Keratinocyte (primary cell): ENCODE measurements around the gene KLHL3. TPM values are rescaled to one million over a fixed set of nuclear protein-coding genes. Genes with fewer than 3 reads are reported as not detected.

Experiments
- DNase-seq: peaks from one replicate; pipeline ENCODE4 v3.0.0-alpha.2; 2011; ENCODE audit warnings: low read depth, missing footprints, low spot score
- FAIRE-seq: peaks from 2 replicates; lab custom pipeline; 2011; peaks lifted over from hg19 to GRCh38; lab: Jason Lieb, UNC
- H2AFZ ChIP-seq: 2 replicates; pipeline ENCODE4 v1.6.0; 2012; ENCODE audit warnings: low read length, control low read depth, inconsistent platforms; ENCODE audit not compliant: control insufficient read depth
- H3K27ac ChIP-seq: 2 replicates; pipeline ENCODE4 v1.5.1; 2011; ENCODE audit warnings: low read length; ENCODE audit not compliant: control insufficient read depth, insufficient read depth
- H3K27me3 ChIP-seq: 3 replicates; pipeline ENCODE4 v1.6.0; 2011; ENCODE audit warnings: low read length; ENCODE audit not compliant: control insufficient read depth, insufficient read depth; ENCODE audit errors: extremely low read depth
- H3K36me3 ChIP-seq, 2 experiments: 2 replicates in 1 of 2; 3 replicates in 1 of 2; pipeline ENCODE4 v1.5.1; 2011; ENCODE audit warnings: low read length in 2 of 2, mild to moderate bottlenecking in 1 of 2; ENCODE audit not compliant: control insufficient read depth in 2 of 2, insufficient read depth in 2 of 2; ENCODE audit errors: extremely low read depth in 1 of 2
- H3K4me1 ChIP-seq: 3 replicates; pipeline ENCODE4 v1.5.1; 2011; ENCODE audit warnings: low read length; ENCODE audit not compliant: control insufficient read depth, insufficient read depth; ENCODE audit errors: extremely low read depth
- H3K4me2 ChIP-seq: 3 replicates; pipeline ENCODE4 v1.6.0; 2011; ENCODE audit warnings: low read depth, low read length; ENCODE audit not compliant: control insufficient read depth, insufficient read depth; ENCODE audit errors: extremely low read depth
- H3K4me3 ChIP-seq, 3 experiments: fragments of 200-600 bp in 1 of 3; sonication (generic) in 1 of 3; 2 replicates in 2 of 3; 3 replicates in 1 of 3; pipeline ENCODE4 v1.5.1; 2011 to 2016; ENCODE audit warnings: low read length in 3 of 3, mild to moderate bottlenecking in 3 of 3, control low read depth in 2 of 3, inconsistent platforms in 1 of 3, low read depth in 1 of 3, mixed read lengths in 1 of 3, mixed run types in 1 of 3, moderate library complexity in 1 of 3; ENCODE audit not compliant: control insufficient read depth in 2 of 3, insufficient read depth in 2 of 3; ENCODE audit errors: extremely low read depth in 1 of 3
- H3K79me2 ChIP-seq: 2 replicates; pipeline ENCODE4 v1.6.0; 2012; ENCODE audit warnings: low read length; ENCODE audit not compliant: control insufficient read depth, insufficient read depth
- H3K9ac ChIP-seq: 3 replicates; pipeline ENCODE4 v1.6.0; 2011; ENCODE audit warnings: low read length; ENCODE audit not compliant: control insufficient read depth, insufficient read depth; ENCODE audit errors: extremely low read depth
- H3K9me1 ChIP-seq: 3 replicates; pipeline ENCODE4 v1.6.0; 2011; ENCODE audit warnings: low read length; ENCODE audit not compliant: control insufficient read depth, insufficient read depth; ENCODE audit errors: extremely low read depth
- H3K9me3 ChIP-seq: 2 replicates; pipeline ENCODE4 v1.5.1; 2012; ENCODE audit warnings: low read depth, low read length; ENCODE audit not compliant: control insufficient read depth
- H4K20me1 ChIP-seq: 3 replicates; pipeline ENCODE4 v1.6.0; 2011; ENCODE audit warnings: low read length; ENCODE audit not compliant: control insufficient read depth, insufficient read depth; ENCODE audit errors: extremely low read depth
- EZH2 ChIP-seq: IDR thresholded peaks from one replicate; pipeline ENCODE4 v1.6.1; 2012; ENCODE audit warnings: inconsistent platforms, mild to moderate bottlenecking, low read length, moderate library complexity
- dilution Hi-C: fragments of 300-500 bp; cut with MboI; formaldehyde crosslinking; loops from one replicate; pipeline ENCODE4 v1.7.0; 2020; ENCODE audit warnings: low sequenced_read_pairs; ENCODE audit not compliant: extremely low pct_ligation_motif_present
- polyA plus RNA-seq, 5 experiments: library from polyadenylated mRNA; depleted of rRNA in 3 of 5; stranded (reverse) in 3 of 5; stranded (forward) in 1 of 5; unstranded in 1 of 5; fragments of >200 nt; gene quantifications; 1 replicate in 1 of 5; 2 replicates in 3 of 5; 3 replicates in 1 of 5; pipeline versions ENCODE4 v1.2.1 to v1.2.3, GENCODE V29; 2011 to 2012; ENCODE audit warnings: missing spikeins in 2 of 5, low read depth in 1 of 5, low replicate concordance in 1 of 5
- TF ChIP-seq, protein P1 (sequence below), 3 experiments: IDR thresholded peaks in 1 of 3; conservative IDR thresholded peaks in 1 of 3; optimal IDR thresholded peaks in 1 of 3; 2 replicates in 2 of 3; 3 replicates in 1 of 3; pipeline versions ENCODE3 to v1.5.1; 2011; ENCODE audit warnings: low read length in 3 of 3, mild to moderate bottlenecking in 3 of 3, moderate library complexity in 2 of 3, control low read depth in 1 of 3, inconsistent platforms in 1 of 3; ENCODE audit not compliant: insufficient read depth in 2 of 3; ENCODE audit errors: extremely low read depth in 1 of 3

The KLHL3 gene
- polyA plus RNA-seq, 1 donor (not counting 4 experiments of a cell fraction or from before 2014, with no cell fraction given) = 2.5 TPM

DNA sequence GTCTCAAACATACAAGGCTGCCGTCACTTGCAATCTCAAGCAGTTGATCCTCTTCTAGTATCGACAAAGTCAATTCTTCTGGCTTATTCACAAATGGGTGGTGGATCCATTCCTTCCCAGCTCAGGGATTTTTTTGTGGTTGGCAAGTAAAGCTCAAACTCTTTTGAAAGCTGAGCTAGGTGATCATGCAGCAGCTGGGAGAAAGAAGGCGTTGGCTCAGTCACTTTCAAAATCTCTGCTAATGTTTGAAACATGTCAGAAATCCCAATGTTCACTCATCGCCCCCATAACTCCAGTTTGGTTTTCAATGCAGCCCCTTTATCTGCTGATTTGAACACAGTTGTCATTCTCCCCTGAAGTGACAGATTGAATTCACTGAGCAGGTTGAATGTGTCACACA, 22.2 kb upstream of the KLHL3 start:
- Histone ChIP-seq H3K27ac (no peak overlapping the region), H3K79me2 (peaks cover 10% of the 10 kb centered on the region), H4K20me1 (no peaks in the 10 kb centered on the region), H2AFZ (no peak overlapping the region), H3K36me3 (no peaks in the 10 kb centered on the region), H3K4me1 (peaks cover 7% of the 10 kb centered on the region), H3K9ac (no peak overlapping the region), H3K27me3 (no peaks in the 10 kb centered on the region), H3K9me1 (no peaks in the 10 kb centered on the region), H3K4me3 (no peak overlapping the region), H3K9me3 (no peaks in the 10 kb centered on the region), H3K4me2 (no peak overlapping the region)
- DNase-seq (no peak), FAIRE-seq (no peak)
- TF ChIP-seq, protein P1, sequence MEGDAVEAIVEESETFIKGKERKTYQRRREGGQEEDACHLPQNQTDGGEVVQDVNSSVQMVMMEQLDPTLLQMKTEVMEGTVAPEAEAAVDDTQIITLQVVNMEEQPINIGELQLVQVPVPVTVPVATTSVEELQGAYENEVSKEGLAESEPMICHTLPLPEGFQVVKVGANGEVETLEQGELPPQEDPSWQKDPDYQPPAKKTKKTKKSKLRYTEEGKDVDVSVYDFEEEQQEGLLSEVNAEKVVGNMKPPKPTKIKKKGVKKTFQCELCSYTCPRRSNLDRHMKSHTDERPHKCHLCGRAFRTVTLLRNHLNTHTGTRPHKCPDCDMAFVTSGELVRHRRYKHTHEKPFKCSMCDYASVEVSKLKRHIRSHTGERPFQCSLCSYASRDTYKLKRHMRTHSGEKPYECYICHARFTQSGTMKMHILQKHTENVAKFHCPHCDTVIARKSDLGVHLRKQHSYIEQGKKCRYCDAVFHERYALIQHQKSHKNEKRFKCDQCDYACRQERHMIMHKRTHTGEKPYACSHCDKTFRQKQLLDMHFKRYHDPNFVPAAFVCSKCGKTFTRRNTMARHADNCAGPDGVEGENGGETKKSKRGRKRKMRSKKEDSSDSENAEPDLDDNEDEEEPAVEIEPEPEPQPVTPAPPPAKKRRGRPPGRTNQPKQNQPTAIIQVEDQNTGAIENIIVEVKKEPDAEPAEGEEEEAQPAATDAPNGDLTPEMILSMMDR (optimal IDR thresholded peaks at IDR 0.05 in 1 of 3, IDR thresholded peaks at IDR 0.05 in 1 of 3, conservative IDR thresholded peaks at IDR 0.05 in 1 of 3; ENCODE audit: extremely low read depth in 1 of 3, insufficient read depth in 2 of 3, low read length in 3 of 3) = no peak
- dilution Hi-C loops = no loop called here

DNA sequence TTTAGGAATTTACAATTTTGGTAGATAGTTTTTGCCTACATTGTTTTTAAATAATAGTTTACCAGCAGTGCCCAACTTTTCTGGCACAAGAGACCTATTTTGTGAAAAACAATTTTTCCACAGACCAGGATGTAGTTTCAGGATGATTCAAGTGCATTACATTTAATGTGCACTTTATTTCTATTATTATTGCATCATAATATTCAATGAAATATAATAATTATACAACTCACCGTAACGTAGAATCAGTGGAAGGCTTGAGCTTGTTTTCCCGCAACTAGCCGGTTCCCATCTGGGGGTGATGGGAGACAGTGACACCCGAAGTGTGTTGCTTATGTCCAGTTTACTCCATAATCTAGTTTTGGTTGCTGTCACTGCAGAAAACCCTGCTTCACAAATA, 21.7 kb upstream of the KLHL3 start:
- Histone ChIP-seq H3K4me2 (no peak overlapping the region), H3K27ac (no peak overlapping the region), H2AFZ (no peak overlapping the region), H3K9me3 (no peaks in the 10 kb centered on the region), H3K4me1 (peaks cover 7% of the 10 kb centered on the region), H3K27me3 (no peaks in the 10 kb centered on the region), H4K20me1 (peaks cover 2% of the 10 kb centered on the region), H3K4me3 (no peak overlapping the region), H3K9ac (no peak overlapping the region), H3K79me2 (peaks cover 15% of the 10 kb centered on the region), H3K9me1 (no peaks in the 10 kb centered on the region), H3K36me3 (no peaks in the 10 kb centered on the region)
- DNase-seq (no peak), FAIRE-seq (no peak)
- dilution Hi-C loops = no loop called here
- TF ChIP-seq, protein P1 (optimal IDR thresholded peaks at IDR 0.05 in 1 of 3, IDR thresholded peaks at IDR 0.05 in 1 of 3, conservative IDR thresholded peaks at IDR 0.05 in 1 of 3; ENCODE audit: extremely low read depth in 1 of 3, insufficient read depth in 2 of 3, low read length in 3 of 3) = no peak
- TF ChIP-seq EZH2 = no peak
